DND-41 (cell line): Measurements from ENCODE around the gene DTNB.
"Not testable (repeated sequence)": the region's sequence is repeated elsewhere in the genome, so short reads cannot be mapped to it uniquely, and the experiment has no call there.

Source experiments
- CTCF ChIP-seq: IDR thresholded peaks from 2 replicates; pipeline ENCODE4 v1.5.1; 2012; ENCODE audit warnings: borderline replicate concordance, low read length, moderate library complexity, mild to moderate bottlenecking; ENCODE audit not compliant: poor library complexity, severe bottlenecking; ENCODE audit errors: extremely low read depth
- EZH2 ChIP-seq: IDR thresholded peaks from 3 replicates; pipeline ENCODE4 v1.6.1; 2012; ENCODE audit warnings: borderline replicate concordance, low read depth, mild to moderate bottlenecking, moderate library complexity, low read length, inconsistent platforms; ENCODE audit not compliant: severe bottlenecking

GRCh38 chr2:25705575-25705974, 32.2 kb upstream of the DTNB start:
- not testable (repeated sequence) for TF ChIP-seq CTCF, EZH2
